Right lobe of liver (tissue), 4 donors: ENCODE measurements around the gene HDGFL2.
A peak's percentile ranks its signal among the peaks of the same experiment; 100 is the strongest.

Experiments
- CTCF ChIP-seq, 4 donors: fragments of 200-600 bp in 3 of 4; fragments of 450-650 bp in 1 of 4; IDR thresholded peaks; one replicate each; pipeline versions ENCODE4 v1.5.1 to v1.8.0; 2016 to 2022; ENCODE audit warnings: antibody characterized with exemption in 4 of 4, mild to moderate bottlenecking in 2 of 4
- POLR2A ChIP-seq: fragments of 450-650 bp; IDR thresholded peaks from one replicate; pipeline ENCODE4 v1.6.1; 2017; ENCODE audit warnings: antibody characterized with exemption, mild to moderate bottlenecking
- donor health status: DM: no; HTN: no; CAD: no.
- donor health status: DM: no; HTN: no; CAD: no.
- donor health status: DM: no; HTN: yes; CAD: no.

DNA sequence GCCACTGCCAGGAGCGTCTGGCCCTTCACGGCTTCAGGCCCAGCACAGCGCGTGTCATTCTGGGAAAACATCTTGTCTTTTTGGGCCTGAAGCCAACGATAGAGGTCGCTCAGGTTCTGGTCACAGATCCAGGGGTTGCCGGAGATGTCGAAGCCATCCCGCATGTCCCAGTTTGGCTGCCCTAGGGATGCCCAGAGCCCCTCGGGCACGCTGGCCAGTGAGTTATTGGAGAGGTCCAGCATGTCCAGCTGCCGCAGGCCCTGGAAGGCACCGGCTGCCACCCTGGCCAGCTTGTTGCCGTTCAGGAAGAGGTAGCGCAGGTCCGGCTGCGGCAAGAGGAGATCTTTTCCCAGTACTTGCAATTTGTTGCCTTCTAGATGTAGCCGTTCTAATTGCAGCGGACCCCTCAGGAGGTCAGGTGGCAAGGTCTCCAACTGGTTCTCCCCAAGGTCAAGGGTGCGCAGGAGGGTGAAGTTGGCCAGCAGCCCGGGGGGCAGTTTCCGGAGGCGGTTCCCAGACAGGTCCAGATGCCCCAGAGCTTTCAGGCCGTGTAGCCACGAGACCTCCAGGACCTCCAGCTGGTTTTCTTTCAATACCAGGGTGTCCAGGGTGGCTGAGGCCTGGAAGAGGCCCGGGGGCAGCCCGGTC lies 66.0 kb downstream of the HDGFL2 start:
- peak; percentile 19 for TF ChIP-seq POLR2A
- TF ChIP-seq CTCF (IDR thresholded peaks at IDR 0.05), result no peak
